GM12892 (cell line): ENCODE measurements around the gene RASSF1.
A peak's percentile ranks its signal among the peaks of the same experiment; 100 is the strongest.

Source experiments
- DNase-seq: peaks from one replicate; pipeline ENCODE4 v3.0.0; 2011; ENCODE audit not compliant: insufficient read length
- FAIRE-seq: peaks from 2 replicates; lab custom pipeline; 2011; peaks lifted over from hg19 to GRCh38; lab: Jason Lieb, UNC
- POLR2A ChIP-seq: IDR thresholded peaks from 2 replicates; pipeline ENCODE4 v1.6.1; 2011; ENCODE audit warnings: low read depth, low read length, control low read depth
- POLR2AphosphoS5 ChIP-seq: IDR thresholded peaks from 2 replicates; pipeline ENCODE4 v1.6.1; 2011; ENCODE audit warnings: low read depth, low read length, control low read depth
- TAF1 ChIP-seq: IDR thresholded peaks from 2 replicates; pipeline ENCODE4 v1.6.1; 2011; ENCODE audit warnings: low read depth, mild to moderate bottlenecking, control low read depth, low read length, borderline replicate concordance

The RASSF1 gene

DNA sequence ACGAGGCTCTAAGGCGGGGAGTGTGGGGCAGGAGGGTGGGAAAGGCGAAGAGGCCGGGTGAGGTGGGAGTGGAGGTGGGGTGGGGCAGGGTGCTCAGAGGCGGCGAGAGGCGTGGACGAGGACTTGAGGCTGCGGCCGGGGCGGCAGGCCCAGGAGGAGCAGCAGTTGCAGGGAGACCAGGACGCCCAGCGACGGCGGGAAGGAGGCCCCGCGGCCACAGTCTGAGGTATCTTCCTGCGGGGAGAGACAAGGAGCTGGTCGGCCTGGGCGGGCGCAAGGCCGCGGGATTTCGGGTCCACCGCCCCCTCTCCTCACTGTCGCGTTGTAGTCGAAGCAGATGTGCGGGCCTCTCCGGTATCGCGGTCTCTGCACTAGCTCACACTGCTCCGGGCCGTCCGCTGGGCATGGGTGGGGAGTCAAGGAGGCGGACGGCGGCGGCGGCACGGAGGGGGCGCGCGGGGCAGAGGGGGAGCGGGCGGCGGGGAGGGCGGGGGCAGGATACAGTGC, 24.0 kb upstream of the RASSF1 start:
- TF ChIP-seq POLR2AphosphoS5 (no peak), TAF1 (no peak), POLR2A (no peak)
- no peak for DNase-seq
- FAIRE-seq: no peak

DNA sequence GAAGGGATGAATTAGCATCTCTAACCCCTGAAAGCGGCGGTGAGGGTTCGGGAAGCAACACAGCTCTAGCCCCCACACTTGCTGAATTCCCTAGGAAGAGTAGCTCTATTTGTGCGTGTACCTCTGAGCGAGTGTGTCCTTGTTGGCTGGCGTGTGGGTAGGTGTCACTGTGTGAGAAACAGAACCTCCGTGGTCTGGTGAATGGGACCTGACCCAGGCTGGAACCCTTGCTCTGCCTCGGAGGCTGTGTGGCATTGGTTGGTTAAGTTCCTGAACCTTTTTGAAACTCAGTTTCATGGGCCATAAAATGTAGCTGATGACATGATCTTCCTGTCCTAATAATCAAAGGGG, 19.1 kb upstream of the RASSF1 start:
- TF ChIP-seq TAF1: no peak
- no peak for TF ChIP-seq POLR2A
- TF ChIP-seq POLR2AphosphoS5: no peak
- DNase-seq (no peak), FAIRE-seq (peak; percentile 9)

GRCh38 chr3:50358911-50359759, 18.5 kb upstream of the RASSF1 start, which contains the start of gene TMEM115:
TSS of gene TMEM115 (minus strand) at chr3:50359521. CDS start at chr3:50359063, 458 bp downstream.
- DNase-seq (peak; percentile 99), FAIRE-seq (peak; percentile 99)
- TF ChIP-seq POLR2A (peak; percentile 73; the same call in 1 of the 2 replicates), TAF1 (no peak), POLR2AphosphoS5 (peak; percentile 65; the same call in 1 of the 2 replicates)

GRCh38 chr3:50358355-50358910, 17.8 kb upstream of the RASSF1 start:
- DNase-seq: no peak
- TF ChIP-seq POLR2A (no peak), POLR2AphosphoS5 (no peak), TAF1 (no peak)
- FAIRE-seq: no peak

DNA sequence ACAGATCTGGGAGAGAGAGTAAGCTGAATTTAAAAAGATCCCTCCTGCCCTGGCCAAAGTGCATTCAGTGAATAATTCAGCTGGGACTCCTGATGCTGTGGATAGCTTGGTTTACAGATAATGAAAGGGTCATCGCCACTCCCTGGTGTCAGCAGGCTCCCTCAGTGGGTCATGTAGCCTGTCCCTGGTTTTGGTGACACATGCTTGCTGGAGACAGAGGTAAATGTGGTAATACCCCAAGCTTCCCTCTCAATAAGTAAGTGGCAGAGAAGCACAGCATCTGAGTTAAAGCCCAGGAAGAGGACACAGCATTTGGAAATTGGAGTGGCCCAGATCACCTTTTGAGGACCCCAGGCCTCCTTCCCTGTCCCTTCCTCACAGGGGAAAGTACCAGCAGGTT, 16.8 kb upstream of the RASSF1 start:
- TF ChIP-seq POLR2AphosphoS5 (no peak), POLR2A (no peak), TAF1 (no peak)
- no peak for FAIRE-seq
- no peak for DNase-seq

DNA sequence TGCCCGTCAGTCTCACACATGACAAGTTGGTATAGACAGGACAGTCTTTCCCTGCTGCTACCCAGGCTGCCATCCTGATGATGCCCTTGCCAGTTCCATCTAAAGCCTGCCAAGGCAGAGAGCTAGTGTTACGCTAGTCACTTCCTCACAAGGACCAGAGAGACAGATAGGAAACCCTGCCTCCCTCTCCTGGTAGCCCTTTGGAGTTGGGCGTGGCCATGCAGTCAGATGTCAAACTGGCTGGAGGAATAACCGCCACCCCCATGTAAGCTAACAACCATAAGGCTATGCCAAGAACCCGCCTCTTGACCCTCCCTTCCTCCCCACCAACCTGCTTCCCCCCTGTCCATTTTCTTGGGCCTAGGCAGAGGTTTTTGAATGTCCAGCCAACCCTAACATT, 15.9 kb upstream of the RASSF1 start:
- 0 out of 2 replicates have a peak, but pooled peaks have one; percentile 2 for TF ChIP-seq POLR2A
- TF ChIP-seq TAF1: no peak
- DNase-seq (no peak), FAIRE-seq (no peak)

DNA sequence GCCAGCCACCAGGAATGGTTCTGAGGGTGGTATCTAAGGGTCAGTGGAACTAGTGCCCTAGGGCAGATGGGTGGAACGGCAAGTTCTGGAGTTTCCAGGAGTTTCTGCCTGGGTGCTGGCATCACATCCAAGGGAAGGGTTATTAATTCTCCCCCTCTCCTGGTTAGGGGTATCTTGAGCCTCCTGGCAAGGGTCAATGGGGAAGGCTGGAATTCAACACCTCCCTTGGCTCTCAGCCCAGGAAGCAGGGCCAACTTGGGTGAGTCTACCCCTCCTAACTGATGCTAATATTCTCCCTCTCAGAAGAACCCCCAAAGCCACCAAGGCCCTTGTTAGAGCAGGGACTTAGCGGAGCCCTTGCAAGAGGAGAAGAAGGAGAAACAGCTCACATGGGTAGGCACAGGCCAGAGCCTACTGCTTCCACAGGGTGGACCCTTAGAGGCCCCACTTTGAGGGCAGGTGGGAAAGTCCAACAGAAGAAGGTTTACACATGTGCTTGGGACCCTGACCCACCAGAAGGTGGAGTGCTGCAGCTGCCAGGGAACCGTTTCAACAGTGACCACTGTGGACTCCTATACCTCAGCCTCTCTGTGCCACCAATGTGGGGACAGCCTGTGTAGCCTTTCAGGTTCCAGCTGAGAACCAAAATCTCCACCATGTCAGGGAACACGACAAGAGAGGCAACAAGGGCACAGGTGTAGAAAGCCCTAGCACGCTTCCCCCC, 15.4 kb upstream of the RASSF1 start:
- no peak for DNase-seq
- no peak for FAIRE-seq
- TF ChIP-seq POLR2AphosphoS5 (no peak), POLR2A (peak; percentile 5; the same call in 1 of the 2 replicates), TAF1 (no peak)

DNA sequence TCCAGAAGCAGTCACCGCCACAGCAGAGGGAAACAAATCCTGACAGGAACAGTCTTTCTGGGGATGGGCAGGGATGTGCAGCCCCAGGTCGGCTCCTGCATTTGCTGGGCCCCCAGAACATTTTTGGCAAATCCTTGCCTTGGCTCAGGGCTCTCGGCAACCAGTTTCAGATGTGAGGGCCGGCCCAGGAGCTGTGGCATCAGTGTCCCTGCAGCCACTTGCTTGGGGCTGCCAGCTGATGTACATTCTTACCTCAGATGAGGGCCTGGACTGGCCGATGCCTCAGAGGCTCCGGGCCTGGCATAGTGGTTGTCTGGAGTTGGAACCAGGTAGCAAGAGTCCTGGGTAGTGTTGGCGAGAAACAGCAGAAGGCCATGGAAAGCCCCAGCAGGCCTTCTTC, 14.2 kb upstream of the RASSF1 start:
- TF ChIP-seq POLR2A: 0 out of 2 replicates have a peak, but pooled peaks have one; percentile 4
- no peak for TF ChIP-seq POLR2AphosphoS5
- FAIRE-seq (no peak), DNase-seq (no peak)

DNA sequence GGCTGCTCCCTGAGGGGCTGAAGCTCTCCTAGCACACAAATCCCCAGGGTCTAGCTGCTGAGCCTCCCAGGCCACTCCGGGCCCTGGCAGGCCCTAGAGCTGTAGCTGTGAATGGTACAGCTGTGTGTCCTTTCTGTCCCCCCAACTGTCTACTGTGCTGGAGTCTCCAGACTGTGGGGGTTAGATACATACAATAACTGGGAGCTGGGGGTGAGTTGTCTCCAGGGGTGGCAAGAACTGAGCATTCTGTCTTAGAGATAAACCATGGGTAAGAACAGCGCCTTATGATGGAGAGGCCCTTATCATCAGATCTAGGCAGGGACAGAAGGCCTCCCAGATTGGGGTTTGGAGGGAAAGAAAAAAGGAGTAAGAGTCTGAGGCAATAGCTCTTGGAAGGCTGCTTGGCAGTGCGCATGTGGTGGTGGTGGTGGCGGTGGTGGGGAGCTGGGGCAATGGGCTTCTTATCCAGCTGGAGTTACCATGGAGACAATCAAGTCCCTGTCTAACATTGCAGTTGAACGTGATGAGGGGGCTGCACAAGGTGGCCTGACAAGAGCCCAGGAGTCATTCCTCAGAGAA, 13.6 kb upstream of the RASSF1 start:
- DNase-seq (no peak), FAIRE-seq (no peak)
- no peak for TF ChIP-seq POLR2AphosphoS5
- TF ChIP-seq TAF1: no peak
- no peak for TF ChIP-seq POLR2A

- no peak for DNase-seq
- no peak for FAIRE-seq
- peak; percentile 46 for TF ChIP-seq POLR2A
- no peak for TF ChIP-seq POLR2AphosphoS5
These were observed 12.8 kb upstream of the RASSF1 start for GRCh38 chr3:50353245-50354004.

- DNase-seq: no peak
- TF ChIP-seq TAF1 (no peak), POLR2A (no peak), POLR2AphosphoS5 (no peak)
- no peak for FAIRE-seq
These were observed 12.1 kb upstream of the RASSF1 start for GRCh38 chr3:50352781-50353180.
